ENCODE results near the gene FBXW8.

Gene FBXW8

DNA sequence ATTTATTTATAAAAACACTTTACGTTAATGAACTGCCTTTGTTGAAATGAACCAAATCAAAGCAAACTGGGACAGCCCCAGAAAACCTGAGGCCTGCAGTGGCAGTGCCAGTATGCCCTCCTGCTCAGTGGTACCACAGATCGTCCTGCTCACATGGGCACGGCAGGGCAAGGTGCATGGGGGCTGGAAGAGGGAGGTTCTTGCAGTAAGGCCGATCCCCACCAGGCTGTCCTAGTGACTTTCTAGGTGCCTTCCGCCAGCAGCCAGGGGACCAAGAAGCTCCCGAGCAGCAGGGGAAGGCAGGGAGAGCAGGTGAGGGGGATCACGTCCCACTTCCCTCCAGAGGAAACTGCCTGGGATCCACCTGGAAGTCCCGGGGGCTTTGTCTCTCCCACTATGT is 124.5 kb downstream of the FBXW8 start:
- no peak for DNase-seq
- Histone ChIP-seq H3K9me3 (no peaks in the 10 kb centered on the region), H3K4me3 (no peak overlapping the region), H3K36me3 (peaks cover 0 to 4% (median 0%) of the 10 kb centered on the region in 3 donors), H3K27ac (no peak overlapping the region), H3K4me1 (peaks cover 0 to 14% (median 6%) of the 10 kb centered on the region in 4 donors), H3K27me3 (peaks cover 0 to 30% of the 10 kb centered on the region in 2 donors)
- TF ChIP-seq, protein P1, sequence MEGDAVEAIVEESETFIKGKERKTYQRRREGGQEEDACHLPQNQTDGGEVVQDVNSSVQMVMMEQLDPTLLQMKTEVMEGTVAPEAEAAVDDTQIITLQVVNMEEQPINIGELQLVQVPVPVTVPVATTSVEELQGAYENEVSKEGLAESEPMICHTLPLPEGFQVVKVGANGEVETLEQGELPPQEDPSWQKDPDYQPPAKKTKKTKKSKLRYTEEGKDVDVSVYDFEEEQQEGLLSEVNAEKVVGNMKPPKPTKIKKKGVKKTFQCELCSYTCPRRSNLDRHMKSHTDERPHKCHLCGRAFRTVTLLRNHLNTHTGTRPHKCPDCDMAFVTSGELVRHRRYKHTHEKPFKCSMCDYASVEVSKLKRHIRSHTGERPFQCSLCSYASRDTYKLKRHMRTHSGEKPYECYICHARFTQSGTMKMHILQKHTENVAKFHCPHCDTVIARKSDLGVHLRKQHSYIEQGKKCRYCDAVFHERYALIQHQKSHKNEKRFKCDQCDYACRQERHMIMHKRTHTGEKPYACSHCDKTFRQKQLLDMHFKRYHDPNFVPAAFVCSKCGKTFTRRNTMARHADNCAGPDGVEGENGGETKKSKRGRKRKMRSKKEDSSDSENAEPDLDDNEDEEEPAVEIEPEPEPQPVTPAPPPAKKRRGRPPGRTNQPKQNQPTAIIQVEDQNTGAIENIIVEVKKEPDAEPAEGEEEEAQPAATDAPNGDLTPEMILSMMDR (IDR thresholded peaks at IDR 0.05) = no peak
- intact Hi-C loops (cut with DNase I; ENCODE audit: low total_unique reads) = no loop called here

DNA sequence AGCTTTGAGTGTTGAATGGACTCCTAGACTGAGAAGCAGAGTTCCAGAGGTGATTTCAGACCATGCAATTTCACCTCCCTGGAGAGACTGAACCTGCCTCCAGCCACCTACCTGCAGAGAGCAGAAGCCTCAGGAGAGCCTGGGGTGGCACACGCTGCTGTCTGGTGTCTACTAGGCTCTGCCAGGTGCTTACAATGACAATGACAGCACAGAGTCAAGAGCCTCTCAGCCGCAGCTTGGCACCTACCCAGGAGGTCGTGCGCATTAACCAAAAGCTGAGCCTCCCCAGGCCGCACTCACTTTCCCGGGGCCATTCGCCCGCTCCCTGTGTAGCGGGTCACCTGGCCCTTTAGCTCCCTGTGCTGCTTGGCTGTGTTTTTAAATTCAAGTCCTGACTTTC is 125.3 kb downstream of the FBXW8 start:
- intact Hi-C loops (cut with DNase I; ENCODE audit: low total_unique reads) = no loop called here
- TF ChIP-seq, protein P1 (IDR thresholded peaks at IDR 0.05) = no peak
- Histone ChIP-seq H3K27ac (no peak overlapping the region), H3K4me3 (no peak overlapping the region), H3K4me1 (peaks cover 0 to 14% (median 6%) of the 10 kb centered on the region in 4 donors), H3K27me3 (peaks cover 0 to 30% of the 10 kb centered on the region in 2 donors), H3K36me3 (peaks cover 0 to 3% (median 0%) of the 10 kb centered on the region in 3 donors), H3K9me3 (no peaks in the 10 kb centered on the region)
- no peak for DNase-seq

DNA sequence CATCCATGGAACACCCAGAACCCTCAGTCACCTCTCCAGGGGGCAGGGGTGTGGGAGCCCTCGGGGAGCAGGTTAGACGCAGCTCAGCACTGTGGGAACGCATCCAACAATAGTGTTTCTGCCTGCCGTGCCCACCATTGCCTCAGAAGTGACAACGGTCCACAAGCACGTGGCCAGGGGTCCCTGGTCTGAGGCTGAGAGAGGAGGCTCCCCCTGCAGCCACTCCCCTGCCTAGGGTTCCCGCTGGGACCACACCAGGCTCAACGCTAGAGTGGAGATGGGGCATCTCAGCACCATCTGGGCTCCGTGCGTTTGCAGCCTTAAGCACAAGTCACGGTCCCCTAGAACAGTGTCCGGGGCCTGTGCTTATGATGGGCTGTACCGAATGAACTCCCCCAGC is 125.8 kb downstream of the FBXW8 start:
- Histone ChIP-seq H3K4me1 (peaks cover 0 to 14% (median 6%) of the 10 kb centered on the region in 4 donors), H3K36me3 (no peaks in the 10 kb centered on the region), H3K27ac (no peak overlapping the region), H3K9me3 (no peaks in the 10 kb centered on the region), H3K4me3 (no peak overlapping the region), H3K27me3 (peaks cover 0 to 30% of the 10 kb centered on the region in 2 donors)
- no peak for DNase-seq
- TF ChIP-seq, protein P1 (IDR thresholded peaks at IDR 0.05) = no peak
- intact Hi-C loops (cut with DNase I; ENCODE audit: low total_unique reads) = no loop called here

DNA sequence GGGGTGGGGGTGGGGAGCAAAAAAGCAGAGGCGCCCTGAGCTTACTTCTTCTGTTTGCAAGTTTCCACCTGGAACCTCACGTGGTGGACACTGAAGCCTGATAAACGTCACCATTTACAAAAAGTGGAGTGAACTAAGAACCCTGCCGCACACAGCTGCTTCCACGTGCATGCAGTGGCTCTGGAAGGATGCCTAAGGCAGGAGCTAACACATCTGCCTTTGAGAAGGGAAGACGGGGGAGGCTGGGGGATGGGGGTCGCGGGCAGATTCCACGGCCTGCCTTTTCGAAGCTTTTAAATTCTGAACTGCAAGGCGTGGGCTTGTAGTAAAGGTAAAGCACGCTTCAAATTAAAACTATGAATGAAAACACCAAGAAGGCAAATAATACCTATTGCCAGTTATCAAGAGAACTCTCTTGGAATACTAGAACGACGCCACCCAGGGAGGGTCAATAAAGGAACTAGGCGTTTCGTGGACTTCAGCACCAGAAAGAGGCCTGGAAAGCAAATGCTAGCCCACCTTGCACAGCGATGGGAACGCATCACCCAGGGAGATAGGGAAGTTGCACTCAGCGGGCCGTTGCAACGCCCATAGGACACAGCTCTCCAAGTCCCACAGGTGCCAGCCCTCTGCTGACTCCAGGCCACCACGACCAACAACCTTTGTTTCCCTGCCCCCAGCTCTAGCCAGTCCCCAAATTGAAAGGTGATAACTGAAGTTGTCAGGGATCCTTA is 126.7 kb downstream of the FBXW8 start:
- intact Hi-C loops (cut with DNase I; ENCODE audit: low total_unique reads) = no loop called here
- H3K4me1 ChIP-seq = peaks cover 0 to 14% (median 6%) of the 10 kb centered on the region in 4 donors
- no peak for DNase-seq
- no peak overlapping the region for H3K27ac ChIP-seq
- H3K4me3 ChIP-seq = no peak overlapping the region
- no peaks in the 10 kb centered on the region for H3K36me3 ChIP-seq
- TF ChIP-seq, protein P1 (IDR thresholded peaks at IDR 0.05) = no peak
- peaks cover 0 to 30% of the 10 kb centered on the region in 2 donors for H3K27me3 ChIP-seq
- no peaks in the 10 kb centered on the region for H3K9me3 ChIP-seq

DNA sequence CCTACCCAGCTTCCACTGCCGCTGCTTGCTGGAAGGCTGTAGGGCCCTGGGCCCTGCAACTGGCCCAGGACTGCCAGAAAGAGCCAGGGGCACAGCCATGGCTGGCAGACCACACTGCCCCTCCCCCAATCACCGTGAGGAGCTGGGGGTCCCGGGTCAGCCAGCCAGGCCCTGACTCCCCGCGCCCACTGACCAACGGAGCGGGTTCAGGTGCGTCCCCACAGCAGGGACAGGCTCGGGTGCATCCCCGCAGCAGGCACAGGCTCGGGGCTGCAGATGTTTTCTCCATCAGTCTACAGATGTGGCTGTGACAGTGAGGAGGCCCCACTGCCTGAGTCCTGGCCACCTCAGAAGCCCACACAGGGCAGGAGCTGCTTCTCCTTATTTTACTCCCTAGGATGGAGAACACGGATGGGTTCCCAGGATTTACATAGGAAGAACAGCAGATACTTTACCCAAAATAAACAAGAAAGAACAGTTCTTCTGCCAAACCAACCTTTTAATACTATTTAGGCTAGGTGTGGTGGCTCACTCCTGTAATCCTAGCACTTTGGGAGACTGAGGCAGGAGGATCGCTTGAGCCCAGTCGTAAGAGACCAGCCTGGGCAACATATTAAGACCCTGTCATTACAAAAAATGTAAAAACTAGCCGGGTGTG is 127.4 kb downstream of the FBXW8 start:
- DNase-seq = no peak
- peaks cover 0 to 30% of the 10 kb centered on the region in 2 donors for H3K27me3 ChIP-seq
- H3K4me3 ChIP-seq = no peak overlapping the region
- no peaks in the 10 kb centered on the region for H3K9me3 ChIP-seq
- no peak overlapping the region for H3K27ac ChIP-seq
- TF ChIP-seq, protein P1 (IDR thresholded peaks at IDR 0.05) = no peak
- intact Hi-C loops (cut with DNase I; ENCODE audit: low total_unique reads) = no loop called here
- H3K4me1 ChIP-seq = peaks cover 0 to 9% (median 2%) of the 10 kb centered on the region in 4 donors
- no peaks in the 10 kb centered on the region for H3K36me3 ChIP-seq

Data from tibial artery (tissue), 4 donors.